ENCODE data around the gene NR6A1.

GRCh38 chr9:124658165-124659017, 112.7 kb downstream of the NR6A1 start:
- TF ChIP-seq CTCF (IDR thresholded peaks at IDR 0.05) (no peak), POLR2A (IDR thresholded peaks at IDR 0.05) (no peak), EP300 (IDR thresholded peaks at IDR 0.05) (no peak)

Data from ovary (tissue), 3 donors.